ENCODE measurements around the gene FAM117B. TPM values are rescaled to one million over a fixed set of nuclear protein-coding genes. Genes with fewer than 3 reads are reported as not detected.
A peak's percentile ranks its signal among the peaks of the same experiment; 100 is the strongest.
"Not testable (repeated sequence)": the region's sequence is repeated elsewhere in the genome, so short reads cannot be mapped to it uniquely, and the experiment has no call there.

The FAM117B gene
- total RNA-seq, 3 donors from 2014 or later = 9.2 to 12.0 (median 10.8) TPM

GRCh38 chr2:202700075-202700901 is 65.5 kb downstream of the FAM117B start:
- peak; percentile 79 for ATAC-seq
- no peaks in the 10 kb centered on the region for H3K27me3 Mint-ChIP-seq (ENCODE audit: low read depth)
- peak overlapping the region; percentile 38 for H3K4me3 Mint-ChIP-seq
- H3K4me1 Mint-ChIP-seq (ENCODE audit: low read depth) = peaks cover 45% of the 10 kb centered on the region
- no peaks in the 10 kb centered on the region for H3K9me3 Mint-ChIP-seq
- no peak for DNase-seq
- H3K36me3 Mint-ChIP-seq (ENCODE audit: insufficient read depth) = peaks cover 19% of the 10 kb centered on the region

GRCh38 chr2:202703091-202703490 is 68.3 kb downstream of the FAM117B start:
- Mint-ChIP-seq H3K9me3 (no peaks in the 10 kb centered on the region), H3K36me3 (ENCODE audit: insufficient read depth) (peaks cover 14% of the 10 kb centered on the region), H3K4me1 (ENCODE audit: low read depth) (peaks cover 58% of the 10 kb centered on the region), H3K27me3 (ENCODE audit: low read depth) (no peaks in the 10 kb centered on the region), H3K4me3 (no peak overlapping the region)
- no peak for DNase-seq
- peak; percentile 22 to 33 for ATAC-seq

GRCh38 chr2:202704248-202704647 is 69.5 kb downstream of the FAM117B start:
- peaks cover 60% of the 10 kb centered on the region for H3K4me1 Mint-ChIP-seq (ENCODE audit: low read depth)
- H3K27me3 Mint-ChIP-seq (ENCODE audit: low read depth) = no peaks in the 10 kb centered on the region
- peaks cover 3% of the 10 kb centered on the region for H3K9me3 Mint-ChIP-seq
- H3K4me3 Mint-ChIP-seq = no peak overlapping the region
- DNase-seq = no peak
- no peak for ATAC-seq
- peaks cover 18% of the 10 kb centered on the region for H3K36me3 Mint-ChIP-seq (ENCODE audit: insufficient read depth)

- H3K36me3 Mint-ChIP-seq (ENCODE audit: insufficient read depth) = peaks cover 14% of the 10 kb centered on the region
- no peaks in the 10 kb centered on the region for H3K27me3 Mint-ChIP-seq (ENCODE audit: low read depth)
- no peak for DNase-seq
- no peak for ATAC-seq
- H3K4me3 Mint-ChIP-seq = no peak overlapping the region
- H3K4me1 Mint-ChIP-seq (ENCODE audit: low read depth) = peaks cover 51% of the 10 kb centered on the region
- H3K9me3 Mint-ChIP-seq = peaks cover 3% of the 10 kb centered on the region
These were observed 70.8 kb downstream of the FAM117B start for GRCh38 chr2:202705446-202706020.

- ATAC-seq; H3K27me3 Mint-ChIP-seq (ENCODE audit: low read depth); H3K4me3 Mint-ChIP-seq; DNase-seq: not testable (repeated sequence)
- Mint-ChIP-seq H3K36me3 (ENCODE audit: insufficient read depth) (peaks cover 18% of the 10 kb centered on the region), H3K4me1 (ENCODE audit: low read depth) (peaks cover 39% of the 10 kb centered on the region), H3K9me3 (peaks cover 35% of the 10 kb centered on the region)
These were observed 80.5 kb downstream of the FAM117B start for GRCh38 chr2:202714971-202715935.

- Mint-ChIP-seq H3K36me3 (ENCODE audit: insufficient read depth) (peaks cover 18% of the 10 kb centered on the region), H3K27me3 (ENCODE audit: low read depth) (no peaks in the 10 kb centered on the region), H3K4me1 (ENCODE audit: low read depth) (peaks cover 36% of the 10 kb centered on the region), H3K9me3 (peaks cover 35% of the 10 kb centered on the region), H3K4me3 (no peak overlapping the region)
- DNase-seq = no peak
- no peak for ATAC-seq
These were observed 81.4 kb downstream of the FAM117B start for GRCh38 chr2:202716114-202716718.

GRCh38 chr2:202716953-202717597 is 82.3 kb downstream of the FAM117B start:
- Mint-ChIP-seq H3K4me1 (ENCODE audit: low read depth) (peaks cover 33% of the 10 kb centered on the region), H3K4me3 (no peak overlapping the region), H3K9me3 (peaks cover 27% of the 10 kb centered on the region), H3K36me3 (ENCODE audit: insufficient read depth) (peaks cover 16% of the 10 kb centered on the region), H3K27me3 (ENCODE audit: low read depth) (no peaks in the 10 kb centered on the region)
- DNase-seq = no peak
- ATAC-seq = no peak

GRCh38 chr2:202717598-202718310 is 83.0 kb downstream of the FAM117B start:
- DNase-seq = no peak
- ATAC-seq = peak in 1 of 2 donors; percentile 23
- Mint-ChIP-seq H3K4me3 (no peak overlapping the region), H3K9me3 (peaks cover 20% of the 10 kb centered on the region), H3K36me3 (ENCODE audit: insufficient read depth) (peaks cover 16% of the 10 kb centered on the region), H3K4me1 (ENCODE audit: low read depth) (peaks cover 37% of the 10 kb centered on the region), H3K27me3 (ENCODE audit: low read depth) (no peaks in the 10 kb centered on the region)

- peaks cover 12% of the 10 kb centered on the region for H3K9me3 Mint-ChIP-seq
- peaks cover 12% of the 10 kb centered on the region for H3K36me3 Mint-ChIP-seq (ENCODE audit: insufficient read depth)
- H3K27me3 Mint-ChIP-seq (ENCODE audit: low read depth) = no peaks in the 10 kb centered on the region
- no peak overlapping the region for H3K4me3 Mint-ChIP-seq
- DNase-seq (no peak), ATAC-seq (no peak)
- peaks cover 38% of the 10 kb centered on the region for H3K4me1 Mint-ChIP-seq (ENCODE audit: low read depth)
These were observed 83.8 kb downstream of the FAM117B start for GRCh38 chr2:202718614-202719013.

GRCh38 chr2:202720226-202720625 is 85.5 kb downstream of the FAM117B start:
- H3K27me3 Mint-ChIP-seq (ENCODE audit: low read depth) = no peaks in the 10 kb centered on the region
- DNase-seq (no peak), ATAC-seq (no peak)
- H3K9me3 Mint-ChIP-seq = peaks cover 12% of the 10 kb centered on the region
- peaks cover 40% of the 10 kb centered on the region for H3K4me1 Mint-ChIP-seq (ENCODE audit: low read depth)
- peaks cover 15% of the 10 kb centered on the region for H3K36me3 Mint-ChIP-seq (ENCODE audit: insufficient read depth)
- no peak overlapping the region for H3K4me3 Mint-ChIP-seq

GRCh38 chr2:202721621-202722020 is 86.9 kb downstream of the FAM117B start:
- DNase-seq (no peak), ATAC-seq (no peak)
- Mint-ChIP-seq H3K9me3 (peaks cover 4% of the 10 kb centered on the region), H3K4me1 (ENCODE audit: low read depth) (peaks cover 36% of the 10 kb centered on the region), H3K27me3 (ENCODE audit: low read depth) (no peaks in the 10 kb centered on the region), H3K36me3 (ENCODE audit: insufficient read depth) (peaks cover 16% of the 10 kb centered on the region), H3K4me3 (no peak overlapping the region)

GRCh38 chr2:202723746-202724145 is 89.0 kb downstream of the FAM117B start:
- Mint-ChIP-seq H3K4me3 (no peak overlapping the region), H3K36me3 (ENCODE audit: insufficient read depth) (peaks cover 12% of the 10 kb centered on the region), H3K9me3 (no peaks in the 10 kb centered on the region), H3K27me3 (ENCODE audit: low read depth) (no peaks in the 10 kb centered on the region), H3K4me1 (ENCODE audit: low read depth) (peaks cover 22% of the 10 kb centered on the region)
- DNase-seq = no peak
- ATAC-seq = no peak

GRCh38 chr2:202726070-202726469 is 91.3 kb downstream of the FAM117B start:
- DNase-seq (no peak), ATAC-seq (no peak)
- Mint-ChIP-seq H3K27me3 (ENCODE audit: low read depth) (no peaks in the 10 kb centered on the region), H3K4me3 (no peak overlapping the region), H3K36me3 (ENCODE audit: insufficient read depth) (peaks cover 27% of the 10 kb centered on the region), H3K4me1 (ENCODE audit: low read depth) (peaks cover 13% of the 10 kb centered on the region), H3K9me3 (no peaks in the 10 kb centered on the region)

Data from activated T-cell treated with anti-CD3 and anti-CD28 coated beads, Interleukin-2, amount 50 U/mL, for 4 hours (primary cell).